ENCODE results near the gene SVIL.
"Not testable (repeated sequence)": the region's sequence is repeated elsewhere in the genome, so short reads cannot be mapped to it uniquely, and the experiment has no call there.

SVIL gene

GRCh38 chr10:29621161-29621560 is 13.6 kb downstream of the SVIL start:
- DNase-seq, result no peak

- DNase-seq, result no peak
Measured at GRCh38 chr10:29620112-29620690, 14.6 kb downstream of the SVIL start.

- DNase-seq, result no peak
Measured at GRCh38 chr10:29619241-29619669, 15.5 kb downstream of the SVIL start.

- DNase-seq, result no peak
Measured at GRCh38 chr10:29618341-29619171, 16.2 kb downstream of the SVIL start.

GRCh38 chr10:29617880-29618340 is 16.9 kb downstream of the SVIL start:
- no peak for DNase-seq

- no peak for DNase-seq
Measured at GRCh38 chr10:29616542-29616941, 18.2 kb downstream of the SVIL start.

GRCh38 chr10:29615195-29615594 is 19.6 kb downstream of the SVIL start:
- no peak for DNase-seq

- not testable (repeated sequence) for DNase-seq
Measured at GRCh38 chr10:29614289-29614688, 20.5 kb downstream of the SVIL start.

GRCh38 chr10:29613791-29614190 is 21.0 kb downstream of the SVIL start:
- no peak for DNase-seq

- no peak for DNase-seq
Measured at GRCh38 chr10:29613196-29613595, 21.6 kb downstream of the SVIL start.

GRCh38 chr10:29612657-29613056 is 22.1 kb downstream of the SVIL start:
- no peak for DNase-seq

- no peak for DNase-seq
Measured at GRCh38 chr10:29611781-29612381, 22.9 kb downstream of the SVIL start.

GRCh38 chr10:29610876-29611647 is 23.7 kb downstream of the SVIL start:
- no peak for DNase-seq

GRCh38 chr10:29610331-29610730 is 24.4 kb downstream of the SVIL start:
- DNase-seq, result not testable (repeated sequence)

- DNase-seq, result no peak
Measured at GRCh38 chr10:29609696-29610095, 25.1 kb downstream of the SVIL start.

- DNase-seq, result no peak
Measured at GRCh38 chr10:29608476-29609301, 26.1 kb downstream of the SVIL start.

- no peak for DNase-seq
Measured at GRCh38 chr10:29608062-29608461, 26.7 kb downstream of the SVIL start.

GRCh38 chr10:29607576-29607975 is 27.2 kb downstream of the SVIL start:
- no peak for DNase-seq

GRCh38 chr10:29606693-29607092 is 28.1 kb downstream of the SVIL start:
- DNase-seq, result not testable (repeated sequence)

- DNase-seq, result no peak
Measured at GRCh38 chr10:29604291-29604825, 30.4 kb downstream of the SVIL start.

GRCh38 chr10:29603223-29603896 is 31.4 kb downstream of the SVIL start:
- no peak for DNase-seq
